Osteoblast (primary cell): ENCODE measurements around the gene SLC15A1. TPM values are rescaled to one million over a fixed set of nuclear protein-coding genes. Genes with fewer than 3 reads are reported as not detected.
A peak's percentile ranks its signal among the peaks of the same experiment; 100 is the strongest.
"Not testable (repeated sequence)": the region's sequence is repeated elsewhere in the genome, so short reads cannot be mapped to it uniquely, and the experiment has no call there.

ENCODE experiments used
- DNase-seq: peaks from one replicate; pipeline ENCODE4 v3.0.0; 2011; ENCODE audit warnings: low spot score, mixed read lengths; ENCODE audit not compliant: insufficient read length; ENCODE audit errors: missing footprints
- H2AFZ ChIP-seq: 2 replicates; pipeline ENCODE4 v1.6.0; 2011; ENCODE audit warnings: mild to moderate bottlenecking, low read length
- H3K27ac ChIP-seq: 2 replicates; pipeline ENCODE4 v1.5.1; 2011; ENCODE audit warnings: mild to moderate bottlenecking, low read depth, low read length, moderate library complexity
- H3K27me3 ChIP-seq: 2 replicates; pipeline ENCODE4 v1.6.0; 2012; ENCODE audit warnings: mild to moderate bottlenecking, control low read depth, inconsistent platforms, low read length, moderate library complexity; ENCODE audit not compliant: insufficient read depth
- H3K36me3 ChIP-seq: 2 replicates; pipeline ENCODE4 v1.5.1; 2011; ENCODE audit warnings: mild to moderate bottlenecking, low read length, control low read depth, moderate library complexity; ENCODE audit not compliant: insufficient read depth
- H3K4me1 ChIP-seq: 2 replicates; pipeline ENCODE4 v1.5.1; 2011; ENCODE audit warnings: mild to moderate bottlenecking, low read length, control low read depth, moderate library complexity; ENCODE audit not compliant: insufficient read depth
- H3K4me2 ChIP-seq: 2 replicates; pipeline ENCODE4 v1.6.0; 2011; ENCODE audit warnings: mild to moderate bottlenecking, low read length; ENCODE audit not compliant: insufficient read depth
- H3K4me3 ChIP-seq: fragments of 200-600 bp; sonication (generic); 3 replicates; pipeline ENCODE4 v1.5.1; 2012; ENCODE audit warnings: mild to moderate bottlenecking, low read length, inconsistent platforms; ENCODE audit not compliant: insufficient read depth
- H3K79me2 ChIP-seq: 2 replicates; pipeline ENCODE4 v1.6.0; 2012; ENCODE audit warnings: mild to moderate bottlenecking, low read length, control low read depth, inconsistent platforms; ENCODE audit not compliant: insufficient read depth
- H3K9me3 ChIP-seq: 2 replicates; pipeline ENCODE4 v1.5.1; 2011; ENCODE audit warnings: low read depth, low read length, control low read depth
- H4K20me1 ChIP-seq: 2 replicates; pipeline ENCODE4 v1.6.0; 2012; ENCODE audit warnings: mild to moderate bottlenecking, low read length, control low read depth; ENCODE audit not compliant: insufficient read depth
- total RNA-seq: library from RNA; depleted of rRNA; stranded (reverse); fragments of >200 nt; gene quantifications from 2 replicates; pipeline ENCODE4 v1.2.3, GENCODE V29; 2012
- TF ChIP-seq, protein P1 (sequence below): IDR thresholded peaks from 2 replicates; pipeline ENCODE4 v1.5.1; 2011; ENCODE audit warnings: mild to moderate bottlenecking, low read depth, low read length, moderate library complexity; ENCODE audit errors: extremely low read depth

Gene SLC15A1
- total RNA-seq, 1 donor: not detected

GRCh38 chr13:98755116-98755515 is 2.6 kb upstream of the SLC15A1 start:
- Histone ChIP-seq H3K27me3 (peaks cover 48% of the 10 kb centered on the region), H2AFZ (no peak overlapping the region), H3K4me2 (no peak overlapping the region), H3K27ac (no peak overlapping the region), H4K20me1 (no peaks in the 10 kb centered on the region), H3K36me3 (no peaks in the 10 kb centered on the region), H3K4me3 (no peak overlapping the region), H3K79me2 (no peaks in the 10 kb centered on the region), H3K9me3 (peaks cover 3% of the 10 kb centered on the region), H3K4me1 (no peaks in the 10 kb centered on the region)
- peak; percentile 65 for DNase-seq
- TF ChIP-seq, protein P1, sequence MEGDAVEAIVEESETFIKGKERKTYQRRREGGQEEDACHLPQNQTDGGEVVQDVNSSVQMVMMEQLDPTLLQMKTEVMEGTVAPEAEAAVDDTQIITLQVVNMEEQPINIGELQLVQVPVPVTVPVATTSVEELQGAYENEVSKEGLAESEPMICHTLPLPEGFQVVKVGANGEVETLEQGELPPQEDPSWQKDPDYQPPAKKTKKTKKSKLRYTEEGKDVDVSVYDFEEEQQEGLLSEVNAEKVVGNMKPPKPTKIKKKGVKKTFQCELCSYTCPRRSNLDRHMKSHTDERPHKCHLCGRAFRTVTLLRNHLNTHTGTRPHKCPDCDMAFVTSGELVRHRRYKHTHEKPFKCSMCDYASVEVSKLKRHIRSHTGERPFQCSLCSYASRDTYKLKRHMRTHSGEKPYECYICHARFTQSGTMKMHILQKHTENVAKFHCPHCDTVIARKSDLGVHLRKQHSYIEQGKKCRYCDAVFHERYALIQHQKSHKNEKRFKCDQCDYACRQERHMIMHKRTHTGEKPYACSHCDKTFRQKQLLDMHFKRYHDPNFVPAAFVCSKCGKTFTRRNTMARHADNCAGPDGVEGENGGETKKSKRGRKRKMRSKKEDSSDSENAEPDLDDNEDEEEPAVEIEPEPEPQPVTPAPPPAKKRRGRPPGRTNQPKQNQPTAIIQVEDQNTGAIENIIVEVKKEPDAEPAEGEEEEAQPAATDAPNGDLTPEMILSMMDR: no peak

DNA sequence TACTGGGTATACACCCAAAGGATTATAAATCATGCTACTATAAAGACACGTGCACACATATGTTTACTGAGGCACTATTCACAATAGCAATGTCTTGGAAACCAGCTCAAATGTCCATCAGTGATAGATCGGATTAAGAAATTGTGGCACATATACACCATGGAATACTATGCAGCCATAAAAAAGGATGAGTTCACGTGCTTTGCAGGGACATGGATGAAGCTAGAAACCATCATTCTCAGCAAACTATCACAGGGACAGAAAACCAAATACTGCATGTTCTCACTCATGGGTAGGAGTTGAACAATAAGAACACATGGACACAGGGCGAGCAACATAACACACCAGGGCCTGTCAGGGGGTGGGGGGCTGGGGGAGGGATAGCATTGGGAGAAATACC is 2.0 kb upstream of the SLC15A1 start:
- not testable (repeated sequence) for H3K4me1 ChIP-seq, DNase-seq

DNA sequence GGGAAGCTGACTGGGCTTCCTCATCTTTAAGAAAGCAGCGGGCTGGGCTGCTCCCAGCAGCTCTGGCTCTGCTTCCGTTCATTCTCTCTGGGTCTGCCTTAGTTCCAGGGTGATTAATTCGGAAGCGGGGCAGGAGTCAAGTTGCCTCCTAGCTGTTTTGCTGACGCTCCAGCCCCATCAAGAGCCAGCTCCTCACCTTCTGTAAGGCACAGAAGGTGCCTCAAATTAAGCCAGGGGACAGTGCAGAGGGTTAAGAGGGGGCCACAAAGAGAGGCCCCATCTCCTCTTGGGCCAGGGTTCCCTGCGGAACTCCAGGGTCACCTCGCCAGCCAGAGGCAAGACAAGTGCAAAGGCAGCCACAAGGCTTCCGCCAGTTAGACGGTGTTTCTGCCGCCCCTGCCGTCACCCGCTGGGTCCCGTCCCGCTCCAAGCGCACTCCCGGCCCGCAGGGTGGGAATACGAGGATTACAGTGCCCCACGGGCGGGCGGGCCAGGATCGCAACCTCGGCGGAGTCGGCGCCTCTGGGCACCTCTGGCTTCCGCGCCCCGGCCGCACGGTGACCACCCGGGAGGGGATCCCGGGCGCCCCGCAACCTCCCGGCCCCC is 508 bp downstream of the SLC15A1 start:
- no peaks in the 10 kb centered on the region for H3K36me3 ChIP-seq
- TF ChIP-seq, protein P1: no peak
- peaks cover 3% of the 10 kb centered on the region for H3K9me3 ChIP-seq
- H3K4me3 ChIP-seq: peak overlapping the region; percentile 58
- no peaks in the 10 kb centered on the region for H4K20me1 ChIP-seq
- H3K4me2 ChIP-seq: peak overlapping the region; percentile 65
- H3K27me3 ChIP-seq: peaks cover 58% of the 10 kb centered on the region
- no peaks in the 10 kb centered on the region for H3K79me2 ChIP-seq
- no peak overlapping the region for H3K27ac ChIP-seq
- peaks cover 4% of the 10 kb centered on the region for H3K4me1 ChIP-seq
- DNase-seq: peak; percentile 95
- peak overlapping the region; percentile 68 for H2AFZ ChIP-seq

More for the DNA sequence above, 2.0 kb upstream of the SLC15A1 start:
- H3K36me3 ChIP-seq, H2AFZ ChIP-seq, H4K20me1 ChIP-seq, H3K9me3 ChIP-seq, H3K79me2 ChIP-seq, H3K4me3 ChIP-seq, H3K4me2 ChIP-seq, H3K27ac ChIP-seq: not testable (repeated sequence)
- H3K27me3 ChIP-seq: peaks cover 48% of the 10 kb centered on the region

DNA sequence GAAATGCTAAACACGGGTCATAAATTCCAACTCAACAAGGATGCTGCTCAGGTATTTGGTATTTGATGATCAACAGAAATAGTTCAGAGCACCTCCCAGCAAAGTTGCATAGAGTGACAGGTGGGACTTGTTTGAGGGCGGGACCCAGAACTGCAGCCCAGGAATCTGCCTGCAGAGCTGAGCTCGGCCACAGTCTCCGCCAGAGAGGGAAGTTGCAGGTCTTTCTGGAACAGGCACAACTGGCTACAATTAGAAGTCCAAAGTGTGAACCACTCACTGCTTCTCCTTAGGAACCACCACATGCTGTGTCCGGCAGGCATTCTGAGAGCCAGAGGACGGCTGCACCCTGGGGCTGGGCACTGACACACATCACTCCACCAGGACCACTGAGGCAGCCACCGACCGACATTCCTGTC is 1.1 kb downstream of the SLC15A1 start:
- Histone ChIP-seq H3K27me3 (peaks cover 55% of the 10 kb centered on the region), H2AFZ (no peak overlapping the region)
- TF ChIP-seq, protein P1: no peak

More for the DNA sequence above, 1.1 kb downstream of the SLC15A1 start:
- Histone ChIP-seq H4K20me1 (no peaks in the 10 kb centered on the region), H3K4me1 (peaks cover 4% of the 10 kb centered on the region), H3K79me2 (no peaks in the 10 kb centered on the region), H3K36me3 (no peaks in the 10 kb centered on the region), H3K4me2 (peak overlapping the region; percentile 65), H3K4me3 (peak overlapping the region; percentile 58), H3K27ac (no peak overlapping the region), H3K9me3 (peaks cover 3% of the 10 kb centered on the region)
- peak; percentile 55 for DNase-seq
